Stimulated activated CD8-positive, alpha-beta memory T cell treated with anti-CD3 and anti-CD28 coated beads, Interleukin-4, amount 100 ng/mL, for 1 hour (primary cell): Measurements from ENCODE around the gene MAL.
"Not testable (repeated sequence)": the region's sequence is repeated elsewhere in the genome, so short reads cannot be mapped to it uniquely, and the experiment has no call there.

Experiments
- DNase-seq, 2 donors: peaks; one replicate each; pipeline ENCODE4 v3.0.0-alpha.2; 2020; ENCODE audit warnings: low read depth in 2 of 2, low spot score in 1 of 2

The MAL gene

GRCh38 chr2:95087379-95087778 lies 61.9 kb downstream of the MAL start:
- no peak for DNase-seq

GRCh38 chr2:95091885-95092555 lies 66.5 kb downstream of the MAL start:
- no peak for DNase-seq

- DNase-seq, result not testable (repeated sequence)
These were observed 72.8 kb downstream of the MAL start for GRCh38 chr2:95098273-95098672.

GRCh38 chr2:95099910-95100309 lies 74.4 kb downstream of the MAL start:
- DNase-seq, result no peak
